Adrenal gland (tissue), 5 donors: Measurements from ENCODE around the gene DDX52.

Experiments used
- CTCF ChIP-seq, 6 experiments: fragments of 450-650 bp in 4 of 6; fragments of 200-600 bp in 2 of 6; sonication (generic) in 1 of 6; IDR thresholded peaks; 1 replicate in 5 of 6; 2 replicates in 1 of 6; pipeline versions ENCODE4 v1.5.1 to v1.8.0; 2016 to 2021; ENCODE audit warnings: antibody characterized with exemption in 6 of 6, mild to moderate bottlenecking in 2 of 6, moderate library complexity in 1 of 6
- POLR2A ChIP-seq, 2 donors: fragments of 450-650 bp; IDR thresholded peaks; one replicate each; pipeline ENCODE4 v1.6.1; 2017; ENCODE audit warnings: antibody characterized with exemption in 2 of 2, mild to moderate bottlenecking in 2 of 2, moderate library complexity in 1 of 2
- donor health status: DM: no; HTN: no; CAD: no.

- TF ChIP-seq CTCF (IDR thresholded peaks at IDR 0.05) (no peak), POLR2A (IDR thresholded peaks at IDR 0.05) (no peak)
Observed at GRCh38 chr17:37678036-37678435, 34.8 kb upstream of the DDX52 start.
